Fibroblast of lung (primary cell): Measurements from ENCODE around the gene CLC. TPM values are rescaled to one million over a fixed set of nuclear protein-coding genes. Genes with fewer than 3 reads are reported as not detected.

ENCODE experiments used
- DNase-seq, 2 donors: peaks; one replicate each; pipeline versions ENCODE4 v3.0.0 to v3.0.0-alpha.2; 2010; ENCODE audit warnings: low read depth in 2 of 2
- H2AFZ ChIP-seq: 2 replicates; pipeline ENCODE4 v1.5.1; 2012; ENCODE audit warnings: low read length, control low read depth, inconsistent platforms
- H3K27ac ChIP-seq: 2 replicates; pipeline ENCODE4 v1.5.1; 2011; ENCODE audit warnings: low read length, control low read depth; ENCODE audit not compliant: insufficient read depth
- H3K27me3 ChIP-seq: 2 replicates; pipeline ENCODE4 v1.5.1; 2011; ENCODE audit warnings: mild to moderate bottlenecking, low read length; ENCODE audit not compliant: control insufficient read depth, insufficient read depth
- H3K36me3 ChIP-seq: 2 replicates; pipeline ENCODE4 v1.5.1; 2011; ENCODE audit warnings: low read length; ENCODE audit not compliant: control insufficient read depth, insufficient read depth
- H3K4me1 ChIP-seq: 2 replicates; pipeline ENCODE4 v1.5.1; 2011; ENCODE audit warnings: low read length; ENCODE audit not compliant: control insufficient read depth, insufficient read depth; ENCODE audit errors: extremely low read depth
- H3K4me2 ChIP-seq: 2 replicates; pipeline ENCODE4 v1.5.1; 2011; ENCODE audit warnings: low read length, control low read depth; ENCODE audit not compliant: insufficient read depth; ENCODE audit errors: extremely low read depth
- H3K4me3 ChIP-seq, 4 experiments: fragments of 200-600 bp in 1 of 4; sonication (generic) in 1 of 4; replicated peaks in 1 of 4; 2 replicates each; pipeline ENCODE4 v1.5.1; 2011 to 2016; ENCODE audit warnings: low read length in 4 of 4, low read depth in 3 of 4, mild to moderate bottlenecking in 3 of 4, control low read depth in 2 of 4, inconsistent platforms in 1 of 4, mixed read lengths in 1 of 4; ENCODE audit not compliant: insufficient read depth in 1 of 4; ENCODE audit errors: control extremely low read depth in 1 of 4
- H3K79me2 ChIP-seq: 2 replicates; pipeline ENCODE4 v1.5.1; 2012; ENCODE audit warnings: mild to moderate bottlenecking, low read length, inconsistent platforms; ENCODE audit not compliant: control insufficient read depth, insufficient read depth
- H3K9ac ChIP-seq: 2 replicates; pipeline ENCODE4 v1.5.1; 2011; ENCODE audit warnings: mild to moderate bottlenecking, low read length, control low read depth; ENCODE audit not compliant: insufficient read depth
- H3K9me3 ChIP-seq: 2 replicates; pipeline ENCODE4 v1.5.1; 2012; ENCODE audit warnings: low read depth, low read length; ENCODE audit not compliant: control insufficient read depth, insufficient read depth
- H4K20me1 ChIP-seq: 2 replicates; pipeline ENCODE4 v1.5.1; 2011; ENCODE audit warnings: low read length; ENCODE audit not compliant: control insufficient read depth, insufficient read depth; ENCODE audit errors: extremely low read depth
- CTCF ChIP-seq, 2 donors: IDR thresholded peaks in 1 of 2; conservative IDR thresholded peaks in 1 of 2; 1 replicate in 1 of 2; 2 replicates in 1 of 2; pipeline ENCODE4 v1.5.1; 2011 to 2012; ENCODE audit warnings: low read length in 2 of 2, control low read depth in 1 of 2, inconsistent platforms in 1 of 2, low read depth in 1 of 2, mild to moderate bottlenecking in 1 of 2
- EZH2 ChIP-seq: IDR thresholded peaks from 2 replicates; pipeline ENCODE4 v1.5.1; 2012; ENCODE audit warnings: low read length, control low read depth, mild to moderate bottlenecking; ENCODE audit errors: missing control alignments
- polyA plus RNA-seq, 2 donors: library from polyadenylated mRNA; depleted of rRNA in 1 of 2; stranded (reverse) in 1 of 2; unstranded in 1 of 2; fragments of >200 nt; gene quantifications; 2 replicates each; pipeline ENCODE4 v1.2.1, GENCODE V29; 2011 to 2012; ENCODE audit warnings: missing spikeins in 1 of 2
- total RNA-seq: library from RNA; depleted of rRNA; stranded (reverse); fragments of >200 nt; gene quantifications from 2 replicates; pipeline ENCODE4 v1.2.1, GENCODE V29; 2014

The CLC gene
- total and polyA plus RNA-seq, 2 donors (not counting 1 experiment from before 2014, with no cell fraction given): not detected

DNA sequence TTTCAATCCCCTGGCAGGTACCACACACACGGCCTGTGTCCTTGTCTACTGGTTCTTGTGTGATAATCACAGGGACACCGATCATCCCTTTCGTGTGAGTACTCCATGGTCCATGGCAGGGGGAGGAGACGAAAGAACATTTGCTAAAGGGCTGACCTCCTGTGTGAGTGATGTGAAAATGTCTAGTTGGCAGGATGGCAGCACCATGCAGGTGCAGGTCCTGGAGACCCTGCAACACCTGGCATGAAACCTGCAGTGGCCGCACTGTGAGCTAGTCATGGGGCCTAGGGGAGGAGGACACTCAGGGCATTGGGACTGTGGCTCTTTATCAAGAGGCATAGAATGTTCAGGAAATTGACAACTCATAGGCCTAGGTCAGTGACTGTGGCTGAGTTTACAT, 56.4 kb downstream of the CLC start:
- H3K79me2 ChIP-seq: no peaks in the 10 kb centered on the region
- no peak overlapping the region for H3K27ac ChIP-seq
- no peaks in the 10 kb centered on the region for H3K4me1 ChIP-seq
- H3K27me3 ChIP-seq: no peaks in the 10 kb centered on the region
- H3K36me3 ChIP-seq: no peaks in the 10 kb centered on the region
- H3K4me2 ChIP-seq: no peak overlapping the region
- H3K9ac ChIP-seq: no peak overlapping the region
- no peak for DNase-seq
- H3K4me3 ChIP-seq: no peak overlapping the region
- H2AFZ ChIP-seq: no peak overlapping the region
- H4K20me1 ChIP-seq: no peaks in the 10 kb centered on the region
- no peak for TF ChIP-seq CTCF (conservative IDR thresholded peaks at IDR 0.05 in 1 of 2, IDR thresholded peaks at IDR 0.05 in 1 of 2; ENCODE audit: low read depth in 1 of 2, low read length in 2 of 2)
- TF ChIP-seq EZH2: no peak
- no peaks in the 10 kb centered on the region for H3K9me3 ChIP-seq

Other genes starting within 250 kb of the CLC start
- under 0.01 TPM in 2 replicates for gene DLL3, start 239.1 kb downstream of the CLC start, total RNA-seq
- 0.08 and 0.11 TPM in 2 replicates for gene DLL3, start 239.1 kb downstream of the CLC start, polyA plus RNA-seq
- gene SELENOV, start 222.9 kb downstream of the CLC start, total RNA-seq: not detected in 2 replicates
- gene SELENOV, start 222.9 kb downstream of the CLC start, polyA plus RNA-seq: not detected in 2 replicates
- 3.1 and 4.1 TPM in 2 replicates for gene EID2B, start 205.2 kb downstream of the CLC start, total RNA-seq
- 3.4 and 4.0 TPM in 2 replicates for gene EID2B, start 205.2 kb downstream of the CLC start, polyA plus RNA-seq
- 9.1 and 10.5 TPM in 2 replicates for gene EID2, start 197.9 kb downstream of the CLC start, total RNA-seq
- gene EID2, start 197.9 kb downstream of the CLC start, polyA plus RNA-seq: 10.0 and 11.0 TPM in 2 replicates
- not detected in 2 replicates for gene LGALS13, start 135.5 kb downstream of the CLC start, total RNA-seq
- not detected in 2 replicates for gene LGALS13, start 135.5 kb downstream of the CLC start, polyA plus RNA-seq
- not detected in 2 replicates for gene LGALS16, start 82.1 kb downstream of the CLC start, total RNA-seq
- gene LGALS16, start 82.1 kb downstream of the CLC start, polyA plus RNA-seq: not detected in 2 replicates
- not detected in 2 replicates for gene LGALS14, start 33.5 kb downstream of the CLC start, total RNA-seq
- not detected in 2 replicates for gene LGALS14, start 33.5 kb downstream of the CLC start, polyA plus RNA-seq
- gene LEUTX, start 40.8 kb upstream of the CLC start, total RNA-seq: not detected in 2 replicates
- gene LEUTX, start 40.8 kb upstream of the CLC start, polyA plus RNA-seq: not detected in 2 replicates
- gene DYRK1B, start 96.1 kb upstream of the CLC start, total RNA-seq: 8.5 and 12.2 TPM in 2 replicates
- 7.5 and 7.7 TPM in 2 replicates for gene DYRK1B, start 96.1 kb upstream of the CLC start, polyA plus RNA-seq
- 127 and 137 TPM in 2 replicates for gene FBL, start 108.3 kb upstream of the CLC start, total RNA-seq
- 177 and 320 TPM in 2 replicates for gene FBL, start 108.3 kb upstream of the CLC start, polyA plus RNA-seq
- gene FCGBP, start 196.6 kb upstream of the CLC start, total RNA-seq: 0.33 and 0.51 TPM in 2 replicates
- gene FCGBP, start 196.6 kb upstream of the CLC start, polyA plus RNA-seq: 0.01 and 0.02 TPM in 2 replicates
- gene PSMC4, start 233.1 kb upstream of the CLC start, total RNA-seq: 65.2 and 75.1 TPM in 2 replicates
- gene PSMC4, start 233.1 kb upstream of the CLC start, polyA plus RNA-seq: 76.0 and 113 TPM in 2 replicates